Measurements from ENCODE around the gene OR2T34.
"Not testable (repeated sequence)": the region's sequence is repeated elsewhere in the genome, so short reads cannot be mapped to it uniquely, and the experiment has no call there.

Gene OR2T34, protein sequence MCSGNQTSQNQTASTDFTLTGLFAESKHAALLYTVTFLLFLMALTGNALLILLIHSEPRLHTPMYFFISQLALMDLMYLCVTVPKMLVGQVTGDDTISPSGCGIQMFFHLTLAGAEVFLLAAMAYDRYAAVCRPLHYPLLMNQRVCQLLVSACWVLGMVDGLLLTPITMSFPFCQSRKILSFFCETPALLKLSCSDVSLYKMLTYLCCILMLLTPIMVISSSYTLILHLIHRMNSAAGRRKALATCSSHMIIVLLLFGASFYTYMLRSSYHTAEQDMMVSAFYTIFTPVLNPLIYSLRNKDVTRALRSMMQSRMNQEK

GRCh38 chr1:248574657-248575056 lies at the start of gene OR2T34:
TSS of gene OR2T34 (minus strand) at chr1:248574757. CDS start at chr1:248574757, 0 bp downstream.
- not testable (repeated sequence) for DNase-seq

GRCh38 chr1:248622570-248623001 lies 48.0 kb upstream of the OR2T34 start:
- DNase-seq, result peak; percentile 13

GRCh38 chr1:248621770-248622169 lies 47.2 kb upstream of the OR2T34 start:
- no peak for DNase-seq

DNA sequence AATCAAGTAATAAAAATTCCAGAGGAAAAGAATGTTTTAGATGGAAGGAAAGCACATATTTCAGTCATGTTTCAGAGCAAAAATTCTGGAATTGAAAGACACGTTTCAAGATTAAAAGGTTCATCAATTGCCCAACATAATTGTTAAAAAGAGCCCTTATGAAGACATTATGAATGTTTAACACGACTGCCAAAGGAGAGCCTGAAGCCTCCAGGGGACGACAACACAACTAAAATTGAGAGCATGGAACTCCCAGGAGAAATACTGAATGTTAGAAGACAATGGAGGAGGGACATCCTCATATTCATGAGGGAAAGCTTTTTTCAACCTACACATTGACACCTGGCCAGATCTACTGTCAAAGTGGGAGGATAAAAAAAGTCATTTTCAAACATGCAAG lies 44.3 kb upstream of the OR2T34 start:
- DNase-seq, result peak; percentile 48

DNA sequence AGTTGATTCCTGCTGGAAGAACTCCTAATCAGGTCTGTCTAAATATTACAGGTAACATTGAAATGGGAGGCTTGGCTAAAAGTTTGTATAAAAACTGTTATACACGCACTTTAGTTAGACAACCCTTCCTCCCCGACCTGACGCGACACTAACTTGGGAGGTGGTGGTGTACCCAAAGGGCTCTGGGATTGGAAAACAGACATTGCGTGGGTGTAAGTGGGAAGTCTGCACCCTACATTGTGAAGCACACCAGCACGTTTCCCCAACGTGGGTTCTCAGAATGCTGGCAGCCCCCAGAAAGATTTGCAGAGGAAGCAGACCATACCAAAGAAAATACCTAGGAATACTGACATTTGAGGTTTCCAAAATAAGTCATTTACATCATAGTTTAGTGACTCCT lies 43.6 kb upstream of the OR2T34 start:
- DNase-seq, result no peak

- DNase-seq, result no peak
Observed at GRCh38 chr1:248613742-248614141, 39.2 kb upstream of the OR2T34 start.

- no peak for DNase-seq
Observed at GRCh38 chr1:248611883-248612414, 37.4 kb upstream of the OR2T34 start.

GRCh38 chr1:248610301-248610700 lies 35.7 kb upstream of the OR2T34 start:
- no peak for DNase-seq

- DNase-seq, result no peak
Observed at GRCh38 chr1:248599396-248599795, 24.8 kb upstream of the OR2T34 start.

GRCh38 chr1:248597589-248597988 lies 23.0 kb upstream of the OR2T34 start, which contains the start of gene OR2T10:
TSS of gene OR2T10 (minus strand) at chr1:248597700. CDS start at chr1:248593768, 3,932 bp downstream.
- DNase-seq, result no peak

- DNase-seq, result no peak
Observed at GRCh38 chr1:248596615-248597014, 22.1 kb upstream of the OR2T34 start.

DNA sequence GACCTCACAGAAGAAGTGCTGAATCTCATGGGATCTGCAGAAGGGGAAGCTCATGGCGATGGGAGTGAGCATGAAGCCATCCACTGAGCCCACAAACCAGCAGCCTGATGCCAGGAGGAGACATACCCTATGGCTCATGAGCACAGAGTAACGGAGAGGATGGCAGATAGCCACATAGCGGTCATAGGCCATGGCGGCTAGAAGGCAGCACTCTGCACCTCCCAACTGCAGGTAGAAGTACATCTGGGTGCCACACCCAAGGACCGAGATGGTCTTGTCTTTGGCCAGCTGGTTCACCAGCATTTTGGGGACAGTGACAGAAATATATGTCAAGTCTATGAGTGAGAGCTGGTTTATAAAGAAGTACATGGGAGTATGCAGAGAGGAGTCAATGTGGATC lies 18.7 kb upstream of the OR2T34 start:
- DNase-seq, result no peak

GRCh38 chr1:248592655-248593054 lies 18.1 kb upstream of the OR2T34 start:
- DNase-seq, result no peak

- no peak for DNase-seq
Observed at GRCh38 chr1:248590055-248590454, 15.5 kb upstream of the OR2T34 start.

DNA sequence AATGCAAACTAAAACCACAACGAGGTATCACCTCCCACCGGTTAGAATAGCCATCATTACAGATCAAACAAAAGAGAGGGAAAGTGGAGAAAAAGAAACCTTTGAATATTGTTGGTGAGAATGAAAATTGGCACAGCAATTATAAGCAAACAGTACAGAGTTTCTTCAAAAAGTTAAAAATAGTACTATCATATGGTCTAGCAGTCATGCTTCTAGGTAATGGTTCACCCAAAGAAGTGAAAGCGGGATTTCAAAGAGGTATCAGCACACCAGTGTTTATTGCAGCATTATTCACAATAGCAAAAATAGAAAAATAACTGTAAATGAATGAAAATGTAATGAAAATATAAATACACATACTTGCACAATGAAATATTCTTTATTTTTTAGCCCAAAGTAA lies 14.8 kb upstream of the OR2T34 start:
- DNase-seq, result no peak

DNA sequence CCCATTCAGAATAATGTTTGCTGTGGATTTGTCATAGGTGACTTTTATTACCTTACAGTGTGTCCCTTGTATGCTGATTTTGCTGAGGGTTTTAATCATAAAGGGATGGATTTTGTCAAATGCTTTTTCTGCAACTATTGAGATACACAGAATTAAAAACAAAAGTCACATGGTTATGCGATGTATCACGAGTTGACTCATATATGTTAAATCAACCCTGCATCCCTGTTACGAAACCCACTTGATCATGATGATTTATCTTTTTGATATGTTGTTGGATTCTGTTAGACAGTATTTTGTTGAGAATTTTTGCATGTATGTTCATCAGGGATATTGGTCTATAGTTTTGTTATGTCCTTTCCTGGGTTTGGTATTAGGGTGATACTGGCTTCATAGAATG lies 10.7 kb upstream of the OR2T34 start:
- DNase-seq, result no peak

GRCh38 chr1:248576260-248576980 lies 1.9 kb upstream of the OR2T34 start:
- DNase-seq, result no peak

DNA sequence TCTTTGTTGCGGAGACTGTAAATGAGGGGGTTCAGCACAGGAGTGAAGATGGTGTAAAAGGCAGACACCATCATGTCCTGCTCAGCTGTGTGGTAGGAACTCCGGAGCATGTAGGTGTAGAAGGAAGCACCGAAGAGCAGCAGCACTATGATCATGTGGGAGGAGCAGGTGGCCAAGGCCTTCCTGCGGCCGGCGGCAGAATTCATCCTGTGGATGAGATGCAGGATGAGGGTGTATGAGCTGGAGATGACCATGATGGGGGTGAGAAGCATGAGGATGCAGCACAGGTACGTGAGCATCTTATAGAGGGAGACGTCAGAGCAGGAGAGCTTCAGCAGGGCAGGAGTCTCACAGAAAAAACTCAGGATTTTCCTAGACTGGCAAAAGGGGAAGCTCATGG lies 701 bp downstream of the OR2T34 start:
- not testable (repeated sequence) for DNase-seq

DNA sequence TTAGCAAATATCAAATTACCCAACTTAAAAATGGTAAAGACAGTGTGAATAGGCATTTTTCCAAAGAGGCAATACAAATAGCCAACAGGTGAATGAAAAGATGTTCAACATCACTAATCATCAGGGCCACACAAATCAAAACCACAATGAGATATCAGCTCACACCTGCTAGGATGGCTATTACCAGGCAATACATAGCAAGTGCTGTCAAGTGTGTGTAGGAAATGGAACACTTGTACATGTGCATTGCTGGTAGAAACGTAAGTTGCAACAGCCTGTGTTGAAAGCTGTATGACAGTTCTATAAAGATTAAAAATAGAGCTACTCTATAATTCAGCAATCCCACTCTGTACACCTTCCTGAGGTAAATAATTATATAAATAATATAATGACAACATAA lies 2.5 kb downstream of the OR2T34 start:
- not testable (repeated sequence) for DNase-seq

- DNase-seq, result not testable (repeated sequence)
Observed at GRCh38 chr1:248570811-248571210, 3.7 kb downstream of the OR2T34 start.

DNA sequence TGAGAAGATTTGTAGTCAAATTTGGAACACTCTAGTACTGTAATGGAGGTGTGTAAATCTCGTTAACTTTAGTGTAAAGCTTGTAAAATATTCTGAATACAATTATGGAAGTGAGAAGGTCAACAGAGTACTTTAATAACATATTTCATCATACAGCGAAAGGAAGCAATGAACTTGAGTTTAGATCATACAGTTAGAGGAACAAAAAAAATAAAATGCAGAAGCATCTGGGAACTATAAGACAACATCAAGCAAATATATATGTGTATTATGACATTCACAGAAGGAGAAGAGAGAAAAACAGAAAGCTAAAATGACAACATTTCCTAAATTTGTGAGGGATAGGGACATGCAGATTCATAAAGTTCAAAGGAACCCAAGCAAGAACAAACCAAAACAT lies 5.5 kb downstream of the OR2T34 start:
- DNase-seq, result not testable (repeated sequence)

DNA sequence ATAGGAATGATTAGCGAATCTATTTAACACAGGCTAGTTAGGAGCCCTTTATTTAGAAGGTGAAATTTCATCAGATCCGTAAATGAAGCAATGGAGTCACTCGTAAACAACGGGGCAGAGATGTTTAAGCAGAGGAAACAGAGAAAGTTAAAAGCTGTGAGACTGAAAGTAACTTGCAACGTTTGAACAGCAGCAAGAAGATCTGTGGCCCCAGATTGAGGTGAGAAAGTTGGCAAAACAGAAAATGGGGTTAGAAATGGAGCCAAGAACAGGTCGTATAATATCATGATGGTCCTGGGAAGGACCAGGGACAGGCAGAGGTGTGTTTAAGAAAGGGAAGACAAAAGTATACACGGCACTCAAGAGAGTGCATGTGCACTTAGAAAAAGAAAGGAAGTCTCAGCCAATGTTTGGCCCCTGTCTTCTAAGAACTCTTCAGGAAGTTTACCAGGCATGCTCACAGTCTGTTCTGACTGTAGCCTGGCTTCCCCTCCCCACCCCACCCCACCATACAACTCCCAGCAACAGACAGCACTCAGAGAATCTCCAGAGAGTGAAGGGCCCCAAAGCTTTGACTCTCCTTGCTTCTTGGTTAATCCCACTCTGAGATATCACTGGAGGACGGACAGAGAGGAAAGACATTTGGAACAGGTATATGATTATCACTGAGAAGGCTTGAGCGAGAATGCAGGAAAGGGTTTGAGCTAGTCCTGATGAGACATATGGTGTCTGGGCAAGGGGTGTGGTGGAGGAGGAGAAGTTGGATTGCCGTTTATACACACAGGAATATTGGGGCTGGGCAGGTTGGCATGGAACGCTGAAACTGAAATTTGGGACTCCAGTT lies 8.8 kb downstream of the OR2T34 start:
- peak; percentile 10 for DNase-seq

DNA sequence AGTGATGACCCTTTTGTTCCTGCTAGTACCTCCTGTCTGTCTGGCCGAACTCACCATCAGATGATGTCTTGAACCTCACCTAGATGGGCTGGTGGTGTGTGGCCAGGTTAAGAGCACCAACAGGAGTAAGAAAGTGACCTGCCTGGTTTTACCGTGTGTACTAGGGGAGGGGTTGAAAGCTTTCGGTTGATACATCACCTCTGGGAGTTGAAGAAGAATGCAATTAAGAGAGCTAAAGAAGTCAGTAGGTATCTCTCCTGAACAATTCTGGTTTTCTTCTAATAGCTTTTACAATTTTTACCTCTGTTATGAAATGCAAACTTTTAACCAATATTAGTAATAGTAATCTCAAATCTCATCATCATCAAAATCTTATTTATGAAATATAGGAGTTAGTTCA lies 11.9 kb downstream of the OR2T34 start, which contains the start of gene OR2T29:
OR2T29 (minus strand) TSS at position 101 of the 400 bp plus-strand sequence. CDS start 3,281 bp downstream, outside the sequence.
- not testable (repeated sequence) for DNase-seq
